GM19455 (cell line): ENCODE data around the gene SNX24.

Experiments
- ATAC-seq: cut with Tn5 transposase; IDR thresholded peaks from one replicate; pipeline ENCODE4 v1.9.1; 2021; ENCODE audit not compliant: unreplicated experiment

Gene SNX24

DNA sequence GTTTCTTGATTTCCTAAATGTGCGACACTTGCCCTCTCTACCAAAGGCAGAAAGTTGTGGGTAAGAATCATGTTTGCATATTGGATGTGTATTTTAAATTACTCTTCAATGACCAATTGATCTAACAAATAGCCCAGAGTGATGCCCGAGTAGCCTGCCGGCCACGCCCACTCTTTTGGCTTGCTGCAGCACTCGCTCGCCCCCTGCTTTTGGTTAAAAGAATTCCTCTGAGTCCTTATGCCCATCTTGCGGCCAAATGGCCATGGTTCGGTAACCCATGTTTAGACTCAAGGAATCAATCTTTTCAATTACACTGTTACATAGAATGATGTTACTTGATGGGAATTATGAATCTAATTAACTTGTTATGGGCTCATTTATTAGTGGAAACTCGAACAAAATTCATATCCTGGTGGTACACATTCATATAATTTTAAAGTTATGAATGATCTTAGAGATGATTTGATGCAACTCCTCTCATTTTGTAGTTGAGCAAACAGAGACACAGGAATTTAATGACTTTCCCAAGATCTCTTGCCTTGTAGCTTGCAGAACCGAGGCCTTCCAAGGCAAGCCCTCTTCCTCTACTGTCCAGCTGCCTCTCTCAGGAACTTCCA lies 154.6 kb downstream of the SNX24 start:
- peak; percentile 99 for ATAC-seq

DNA sequence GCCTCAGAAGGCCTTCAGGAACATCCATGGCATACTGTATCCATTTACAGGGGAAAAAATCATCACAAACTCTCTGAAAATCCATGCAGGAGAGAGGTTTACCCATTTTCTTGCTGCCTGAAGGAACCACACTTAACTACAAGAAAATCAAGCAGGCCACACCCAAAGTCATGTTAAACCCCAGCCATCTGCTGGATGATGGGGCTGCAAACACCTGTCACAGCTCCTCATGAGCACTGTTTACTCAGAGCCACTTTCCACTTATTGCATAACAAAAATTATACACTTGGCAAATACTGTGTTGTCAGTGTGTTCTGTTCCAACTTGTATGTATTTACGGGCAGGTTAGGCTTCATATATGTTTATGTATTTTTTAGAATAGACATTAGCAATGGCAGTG lies 155.3 kb downstream of the SNX24 start:
- no peak for ATAC-seq

DNA sequence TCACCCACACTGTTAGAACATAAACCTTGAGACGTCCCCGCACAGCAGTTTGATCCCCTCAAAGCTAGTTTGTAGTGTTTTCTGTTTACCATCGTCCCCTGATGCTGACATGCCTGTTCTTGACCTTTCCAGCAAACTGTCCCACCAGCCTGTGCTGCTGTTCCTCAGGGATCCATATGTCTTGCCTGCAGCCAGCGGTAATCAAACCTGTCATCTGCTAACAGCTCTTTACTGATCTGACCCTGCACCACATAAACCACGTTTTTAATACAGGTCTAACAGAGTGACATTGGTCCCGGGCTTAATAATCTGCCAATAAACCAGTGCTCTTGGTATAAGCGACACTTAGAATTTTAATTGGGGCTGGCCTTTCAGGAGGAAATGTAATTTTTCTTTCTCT lies 156.4 kb downstream of the SNX24 start:
- ATAC-seq: no peak

DNA sequence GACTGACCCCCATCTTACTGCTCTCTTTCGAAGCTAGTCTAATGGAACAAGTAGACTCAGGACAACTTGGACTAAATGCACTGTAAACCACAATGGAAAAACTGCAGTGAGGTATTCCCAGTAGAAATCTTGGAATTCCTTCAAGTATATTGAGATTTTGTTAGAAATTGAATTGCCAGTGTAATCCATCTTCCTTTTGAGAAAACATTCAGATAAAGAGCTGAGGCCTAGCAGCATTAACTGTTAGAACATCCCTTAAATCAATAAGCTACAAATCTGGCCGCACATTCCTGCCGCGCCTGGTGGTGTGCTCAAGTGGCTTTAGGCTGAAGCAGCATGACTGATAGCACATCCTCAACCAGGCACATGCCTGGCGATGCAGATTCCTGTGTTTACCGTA lies 161.8 kb downstream of the SNX24 start:
- ATAC-seq: no peak

DNA sequence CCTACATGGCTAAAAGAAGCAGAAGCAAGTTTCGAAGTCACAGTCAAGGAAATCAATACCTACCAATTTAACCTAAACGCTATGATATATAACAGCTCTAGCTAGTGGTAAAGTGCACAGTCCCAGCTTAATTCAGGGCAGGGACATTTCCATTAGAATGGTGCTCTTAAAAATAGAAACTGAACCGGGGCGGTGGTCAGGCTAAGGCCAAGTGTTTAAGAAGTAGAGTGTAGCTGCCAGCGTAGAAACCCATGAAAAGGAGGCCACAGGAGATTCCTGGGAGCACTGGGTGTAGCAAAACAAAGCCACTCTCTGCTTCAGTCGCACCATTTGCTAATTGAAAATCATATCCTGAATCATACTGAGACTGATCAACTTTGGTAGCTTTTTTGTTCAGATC lies 162.3 kb downstream of the SNX24 start:
- no peak for ATAC-seq

DNA sequence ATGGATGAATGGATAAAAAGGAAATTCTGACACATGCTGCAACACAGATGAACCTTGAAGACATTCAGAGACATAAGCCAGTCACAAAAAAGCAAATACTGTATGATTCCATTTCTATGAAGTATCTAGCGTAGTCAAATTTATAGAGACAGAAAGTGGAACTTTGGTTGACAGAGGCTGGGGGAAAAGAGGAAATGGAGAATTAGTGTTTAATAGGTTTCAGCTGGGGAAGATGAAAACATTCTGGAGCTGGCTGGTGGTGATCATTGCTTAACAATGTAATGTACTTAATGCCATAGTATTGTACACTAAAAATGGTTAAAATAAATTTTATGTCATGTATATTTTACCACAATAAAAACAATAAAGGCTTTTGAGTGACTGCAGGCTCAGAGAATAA lies 166.9 kb downstream of the SNX24 start:
- no peak for ATAC-seq

DNA sequence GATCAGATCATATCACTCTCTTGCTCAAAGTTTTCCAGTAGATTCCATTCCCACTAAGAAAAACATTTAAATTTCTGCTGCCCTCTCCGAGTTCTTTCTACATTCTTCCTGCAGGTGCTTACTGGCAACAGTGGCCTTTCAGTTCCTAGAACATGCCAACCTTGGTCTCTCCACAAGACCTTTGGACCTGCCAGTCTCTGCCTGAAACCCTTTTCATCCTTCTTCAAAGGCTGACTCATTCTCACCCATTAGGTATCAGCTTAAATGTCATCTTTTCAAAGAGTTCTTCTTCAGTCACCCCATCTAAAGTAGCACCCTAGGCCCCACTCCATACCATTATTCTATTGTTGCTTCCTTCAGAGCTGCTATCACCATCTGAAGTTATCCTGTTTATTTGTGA lies 169.3 kb downstream of the SNX24 start:
- no peak for ATAC-seq

DNA sequence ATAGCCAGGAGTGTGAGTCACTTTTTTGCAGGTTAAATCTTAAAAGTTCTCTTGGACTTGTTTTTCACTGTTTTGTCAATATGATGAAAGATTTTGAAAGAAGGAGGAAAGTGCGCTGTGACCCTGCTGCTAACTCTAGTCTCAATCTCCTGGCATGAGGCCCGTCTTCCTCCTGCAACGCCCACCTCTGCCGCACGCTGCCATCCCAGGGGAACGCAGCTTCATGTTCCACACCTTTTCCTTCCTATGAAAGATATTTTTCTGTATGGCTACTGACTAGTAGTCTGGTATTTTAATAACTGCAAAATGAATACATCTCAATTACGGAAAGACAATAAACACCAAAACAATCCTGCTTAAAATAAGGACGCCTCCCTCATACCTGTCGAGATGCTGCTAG lies 182.8 kb downstream of the SNX24 start:
- ATAC-seq: no peak

DNA sequence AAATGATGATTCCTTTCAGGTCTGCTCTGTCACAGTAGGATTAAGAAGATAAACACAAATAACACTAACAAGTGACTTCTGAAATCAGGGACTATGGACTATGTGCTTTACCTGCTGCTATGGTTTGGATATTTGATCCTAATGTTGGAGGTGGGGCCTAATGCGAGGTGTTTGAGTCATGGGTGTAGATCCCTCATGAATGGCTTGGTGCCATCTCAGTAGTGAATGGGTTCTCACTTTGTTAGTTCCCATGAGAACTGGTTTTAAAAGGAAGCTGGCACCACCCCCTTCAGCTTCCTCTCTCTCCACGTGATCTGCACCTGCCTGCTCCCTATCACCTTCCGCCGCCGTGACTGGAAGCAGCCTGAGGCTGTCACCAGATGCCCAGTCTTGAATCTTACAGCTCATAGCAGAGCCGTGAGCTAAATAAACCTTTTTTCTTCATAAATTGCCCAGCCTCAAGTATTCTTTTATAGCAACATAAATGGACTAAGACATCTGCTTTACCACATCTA lies 187.8 kb downstream of the SNX24 start:
- no peak for ATAC-seq

DNA sequence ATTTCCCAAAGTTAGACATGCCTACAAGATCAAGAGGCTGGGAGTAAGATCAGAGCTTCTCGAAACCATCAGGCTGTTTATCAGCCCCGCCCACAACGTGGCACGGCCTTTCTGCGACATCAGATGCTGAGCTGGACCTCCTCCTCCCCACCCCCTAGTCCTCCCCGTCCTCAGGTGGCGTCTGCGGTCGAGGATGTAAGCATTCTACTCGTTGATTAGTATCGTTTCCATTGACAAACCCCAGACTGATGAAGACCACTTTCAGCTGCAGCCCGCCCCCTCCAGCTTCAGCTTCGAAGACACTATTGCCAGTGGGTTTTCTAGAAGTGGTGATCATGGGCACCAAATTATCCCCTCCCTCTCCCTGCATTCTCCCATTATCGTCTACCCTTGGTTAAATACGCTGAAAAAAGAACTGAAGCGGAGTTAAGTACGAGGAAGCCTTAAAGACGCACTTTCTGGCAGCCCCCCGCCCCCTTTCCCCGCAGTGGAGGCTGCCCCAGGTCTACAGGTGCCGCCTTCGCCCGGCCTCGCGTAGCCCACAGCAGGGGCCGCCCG lies 190.0 kb downstream of the SNX24 start:
- no peak for ATAC-seq

DNA sequence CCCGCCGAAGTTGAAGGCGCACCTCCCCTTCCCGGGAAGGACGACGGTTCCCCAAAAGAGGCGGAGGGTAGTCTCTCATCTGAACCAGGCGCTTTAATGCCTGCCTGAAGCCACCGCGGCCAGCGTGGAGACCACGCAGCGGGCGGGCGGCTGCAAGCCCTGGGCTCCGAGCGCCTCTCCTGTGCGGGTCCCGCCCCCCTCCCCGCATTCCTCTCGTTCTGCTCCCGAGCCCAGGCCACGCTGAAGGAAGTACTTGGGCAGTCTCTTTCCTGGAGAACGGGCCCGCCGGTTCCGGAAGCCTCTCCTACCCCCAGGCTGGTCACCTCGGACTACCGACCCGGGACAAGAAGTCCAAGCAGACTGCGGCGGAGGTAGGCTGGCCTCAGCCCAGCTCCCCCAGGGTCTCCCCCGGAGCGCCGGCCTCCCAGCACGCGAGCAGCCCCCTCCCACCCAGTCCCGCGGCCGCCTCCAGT lies 190.5 kb downstream of the SNX24 start:
- peak; percentile 26 for ATAC-seq

DNA sequence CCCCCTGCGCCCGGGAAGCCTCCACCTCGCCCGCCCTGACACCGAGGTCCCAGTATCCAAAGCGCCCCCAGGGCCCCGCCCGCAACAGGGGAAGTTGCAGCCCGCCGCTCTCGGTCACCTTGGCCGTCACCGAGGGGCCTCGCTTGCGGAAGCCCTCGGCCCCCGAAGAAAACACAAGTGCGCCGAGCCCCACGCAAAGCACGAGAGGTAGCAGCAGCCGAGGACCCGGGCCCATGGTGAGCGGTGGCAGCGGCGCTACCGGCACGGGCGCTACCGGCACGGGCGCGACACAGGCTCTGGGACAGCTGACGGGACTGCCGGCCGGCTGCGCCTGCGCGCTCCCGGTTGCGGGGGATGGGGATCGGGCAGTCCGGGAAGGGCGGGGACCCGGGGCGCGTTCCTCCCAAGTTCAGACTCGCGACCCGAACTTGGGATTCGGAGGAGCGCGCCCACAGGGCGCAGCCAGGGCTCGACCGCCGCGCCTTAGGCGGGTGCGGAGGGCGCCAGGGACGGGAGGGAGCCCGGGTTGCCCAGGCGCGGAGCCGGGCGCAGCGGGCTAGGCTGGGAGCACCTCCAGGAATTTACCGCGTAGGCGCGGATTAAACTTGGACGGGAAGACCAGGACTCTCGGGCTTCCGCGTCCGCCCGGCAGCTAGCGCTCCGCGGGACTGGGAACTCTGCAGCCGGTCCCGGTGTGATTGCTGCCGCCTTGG lies 191.1 kb downstream of the SNX24 start, which contains the start of gene PPIC:
Gene PPIC, minus strand, starts transcription at position 335 of the 713 bp plus-strand sequence. Its CDS starts 100 bp downstream, at position 235.
- ATAC-seq: peak; percentile 57

DNA sequence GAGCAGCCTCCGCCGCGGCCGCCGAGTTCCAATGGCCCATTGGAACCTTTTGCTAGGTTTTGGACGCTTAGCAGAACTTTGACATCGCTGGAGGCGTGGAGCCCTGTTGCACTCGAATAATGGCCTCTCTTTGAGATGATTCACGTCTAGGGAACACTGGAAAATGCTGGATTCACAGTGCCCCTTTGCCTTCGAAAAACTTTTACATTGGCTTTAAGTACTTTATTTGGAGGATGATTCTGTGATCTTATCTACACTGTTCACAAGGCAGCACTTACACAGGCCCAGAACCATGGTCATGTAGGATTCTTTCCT lies 191.6 kb downstream of the SNX24 start:
- no peak for ATAC-seq

DNA sequence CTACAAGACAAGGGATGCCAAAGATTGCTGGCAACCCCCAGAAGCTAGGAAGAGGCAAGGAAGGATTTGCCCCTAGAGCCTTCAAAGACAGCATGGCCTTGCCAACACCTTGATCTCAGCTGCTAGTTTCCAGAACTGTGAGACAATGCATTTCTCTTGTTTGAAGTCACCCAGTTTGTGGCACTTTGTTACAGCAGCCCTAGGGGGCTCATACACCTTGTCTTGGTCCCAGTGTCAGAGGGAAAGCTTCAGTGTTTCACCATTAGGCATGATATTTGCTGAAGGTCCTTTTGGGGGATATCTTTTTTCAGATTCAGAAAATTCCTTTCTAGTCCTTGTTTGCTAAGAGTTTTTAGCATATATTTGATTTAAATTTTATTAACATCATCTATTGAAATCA lies 194.3 kb downstream of the SNX24 start:
- ATAC-seq: no peak

DNA sequence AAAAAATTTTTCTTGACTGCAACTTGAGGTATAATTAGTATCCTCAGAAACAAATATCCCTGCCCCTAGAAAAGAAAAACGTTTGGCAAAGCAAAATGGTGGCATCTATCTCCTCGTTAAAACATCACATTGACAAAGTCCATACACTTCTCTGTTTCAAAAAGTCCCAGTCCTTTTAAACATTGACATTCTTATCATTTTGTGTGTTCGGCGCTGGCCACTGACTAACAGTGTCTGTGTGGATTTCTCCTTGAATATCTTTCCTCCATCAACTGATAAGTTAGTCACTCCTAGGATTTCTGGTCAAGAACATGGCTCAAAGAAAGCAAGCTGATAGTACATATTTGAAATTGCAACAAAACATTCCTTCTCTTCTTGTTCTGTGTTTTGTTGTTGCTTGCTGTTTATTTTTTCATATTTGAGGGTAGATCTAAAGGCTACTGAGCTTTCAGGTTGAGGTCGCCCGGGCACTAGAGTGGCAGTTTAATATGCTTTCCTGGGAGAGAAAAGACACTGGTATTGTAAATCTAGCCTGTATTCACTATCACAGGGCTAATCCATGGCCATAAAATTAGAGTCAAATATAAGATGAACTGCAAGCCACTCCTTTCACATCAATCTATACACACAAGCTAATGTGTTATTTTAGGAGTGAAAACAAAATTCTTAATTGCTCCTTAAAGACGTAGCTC lies 199.7 kb downstream of the SNX24 start:
- ATAC-seq: no peak

DNA sequence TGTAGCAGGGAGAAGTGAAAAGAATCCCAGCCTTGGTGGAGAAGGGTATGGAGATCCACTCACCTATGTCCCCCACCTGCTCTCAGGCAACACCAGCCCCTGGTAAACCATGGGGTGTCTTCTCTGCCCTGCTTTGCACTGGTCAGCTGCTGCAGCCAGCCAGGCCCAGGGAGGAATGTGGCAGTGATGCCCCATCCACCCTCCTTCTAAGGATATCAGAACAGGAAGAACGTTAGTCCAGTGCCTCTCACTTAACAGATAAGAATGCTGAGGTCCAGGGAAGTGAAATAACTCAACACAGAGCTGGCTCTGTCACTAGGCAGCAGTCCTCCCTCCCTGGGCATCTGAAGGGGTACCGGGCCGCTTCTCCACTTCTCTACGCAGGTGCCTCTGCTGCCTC lies 200.8 kb downstream of the SNX24 start:
- ATAC-seq: no peak

DNA sequence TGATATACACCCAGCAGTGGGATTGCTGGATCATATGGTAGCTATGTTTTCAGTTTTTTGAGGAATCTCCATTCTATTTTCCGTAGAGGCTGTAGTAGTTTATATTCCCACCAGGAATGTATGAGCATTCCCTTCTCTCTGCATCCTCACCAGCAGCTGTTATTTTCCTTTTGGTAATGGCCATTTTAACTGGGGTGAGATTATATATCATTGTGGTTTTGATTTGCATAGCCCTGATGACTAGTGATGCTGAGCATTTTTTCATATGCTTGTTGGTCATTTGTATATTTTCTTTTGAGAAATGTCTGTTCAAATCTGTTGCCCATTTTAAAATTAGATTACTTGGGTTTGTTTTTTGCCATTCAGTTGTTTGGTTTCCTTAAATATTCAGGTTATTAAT lies 202.3 kb downstream of the SNX24 start:
- ATAC-seq: no peak

DNA sequence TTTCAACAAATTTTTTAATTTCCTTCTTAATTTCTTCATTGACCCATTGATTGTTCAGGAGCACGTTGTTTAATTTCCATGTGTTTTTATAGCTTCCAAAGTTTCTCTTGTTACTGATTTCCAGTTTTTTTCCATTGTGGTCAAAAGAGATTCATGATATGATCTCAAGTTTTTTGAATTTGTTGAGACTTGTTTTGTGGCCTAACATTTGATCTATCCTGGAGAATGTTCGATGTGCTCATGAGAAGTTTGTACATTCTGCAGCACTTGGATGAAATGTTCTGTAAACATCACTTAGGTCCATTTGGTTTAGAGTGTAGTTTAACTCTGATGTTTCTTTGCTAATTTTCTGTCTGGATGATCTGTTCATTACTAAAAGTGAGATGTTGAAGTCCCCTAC lies 205.8 kb downstream of the SNX24 start:
- ATAC-seq: no peak
